Stimulated activated memory B cell treated with anti-CD40 and anti-IgM and Interleukin-4, amounts not matched to agents 10 μg/mL and 1 μg/mL and 100 μg/mL, for 72 hours (primary cell): ENCODE data around the gene GRIN1.

ENCODE experiments used
- ATAC-seq: fragments of 150-1000 bp; cut with Tn5 transposase; 2 replicates; pipeline ENCODE4 v1.10.0; 2021
- H3K27ac Mint-ChIP-seq: one replicate; pipeline ENCODE4 v1.8.0; 2022; ENCODE audit warnings: mild to moderate bottlenecking, mixed read lengths
- H3K27me3 Mint-ChIP-seq: one replicate; pipeline ENCODE4 v1.8.0; 2022; ENCODE audit warnings: mixed read lengths
- H3K36me3 Mint-ChIP-seq: one replicate; pipeline ENCODE4 v1.8.0; 2022; ENCODE audit warnings: mixed read lengths
- H3K4me1 Mint-ChIP-seq: one replicate; pipeline ENCODE4 v1.8.0; 2022; ENCODE audit warnings: mixed read lengths
- H3K4me3 Mint-ChIP-seq: one replicate; pipeline ENCODE4 v1.8.0; 2022; ENCODE audit warnings: mild to moderate bottlenecking, moderate library complexity, mixed read lengths
- H3K9me3 Mint-ChIP-seq: one replicate; pipeline ENCODE4 v1.8.0; 2022; ENCODE audit warnings: mixed read lengths

Gene GRIN1

DNA sequence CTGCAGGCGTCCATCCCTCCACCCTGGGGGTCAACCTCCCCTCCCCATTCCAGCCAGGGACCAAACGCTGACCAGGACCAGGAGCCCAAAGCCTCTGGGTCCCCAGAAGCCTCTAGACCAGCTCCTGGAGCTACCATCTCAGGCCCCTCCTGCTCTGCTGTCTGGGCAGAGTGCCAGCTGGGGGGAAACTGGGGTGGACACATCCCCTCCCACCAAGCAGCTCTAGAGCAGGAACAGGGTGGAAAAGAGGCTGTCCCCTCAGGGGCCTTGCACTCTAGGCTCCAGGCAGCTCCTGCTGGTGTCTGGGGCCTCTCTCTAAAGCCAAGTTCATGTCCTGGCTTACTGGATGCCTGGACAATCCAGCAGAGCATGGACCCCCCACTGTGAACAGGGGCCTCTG is 53.9 kb downstream of the GRIN1 start:
- Mint-ChIP-seq H3K27me3 (no peaks in the 10 kb centered on the region), H3K4me1 (peaks cover 29% of the 10 kb centered on the region), H3K27ac (no peak overlapping the region), H3K9me3 (no peaks in the 10 kb centered on the region), H3K4me3 (no peak overlapping the region), H3K36me3 (peaks cover 11% of the 10 kb centered on the region)
- ATAC-seq = no peak

DNA sequence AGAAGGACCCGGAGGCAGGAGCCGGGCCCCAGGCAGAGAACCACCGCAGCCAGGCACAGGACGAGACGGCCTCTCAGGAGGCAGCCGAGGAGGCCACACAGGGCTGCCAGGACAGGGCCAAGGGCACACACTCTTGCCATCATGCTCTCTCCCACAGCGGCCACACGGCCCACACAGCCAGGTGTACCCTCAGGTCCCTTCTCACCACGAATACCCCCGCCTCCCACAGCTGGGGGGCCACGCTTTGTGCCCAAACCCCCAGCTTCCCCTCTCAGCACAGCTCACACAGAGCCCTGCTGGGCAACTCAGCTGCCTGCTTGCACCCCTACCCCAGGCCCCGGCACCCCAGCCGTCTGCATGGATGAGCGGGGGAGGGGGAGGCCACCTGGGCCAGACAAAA is 54.8 kb downstream of the GRIN1 start:
- no peak for ATAC-seq
- no peak overlapping the region for H3K27ac Mint-ChIP-seq
- H3K4me3 Mint-ChIP-seq = no peak overlapping the region
- H3K4me1 Mint-ChIP-seq = peaks cover 30% of the 10 kb centered on the region
- H3K27me3 Mint-ChIP-seq = no peaks in the 10 kb centered on the region
- peaks cover 11% of the 10 kb centered on the region for H3K36me3 Mint-ChIP-seq
- H3K9me3 Mint-ChIP-seq = no peaks in the 10 kb centered on the region

GRCh38 chr9:137194388-137194787 is 55.4 kb downstream of the GRIN1 start:
- Mint-ChIP-seq H3K4me3 (no peak overlapping the region), H3K27me3 (no peaks in the 10 kb centered on the region), H3K4me1 (peaks cover 31% of the 10 kb centered on the region), H3K36me3 (peaks cover 11% of the 10 kb centered on the region), H3K27ac (no peak overlapping the region), H3K9me3 (no peaks in the 10 kb centered on the region)
- ATAC-seq = no peak

- Mint-ChIP-seq H3K27me3 (no peaks in the 10 kb centered on the region), H3K4me3 (no peak overlapping the region), H3K9me3 (no peaks in the 10 kb centered on the region), H3K36me3 (peaks cover 11% of the 10 kb centered on the region), H3K27ac (no peak overlapping the region), H3K4me1 (peaks cover 30% of the 10 kb centered on the region)
- ATAC-seq = no peak
Measured at GRCh38 chr9:137194909-137195308, 56.0 kb downstream of the GRIN1 start.

DNA sequence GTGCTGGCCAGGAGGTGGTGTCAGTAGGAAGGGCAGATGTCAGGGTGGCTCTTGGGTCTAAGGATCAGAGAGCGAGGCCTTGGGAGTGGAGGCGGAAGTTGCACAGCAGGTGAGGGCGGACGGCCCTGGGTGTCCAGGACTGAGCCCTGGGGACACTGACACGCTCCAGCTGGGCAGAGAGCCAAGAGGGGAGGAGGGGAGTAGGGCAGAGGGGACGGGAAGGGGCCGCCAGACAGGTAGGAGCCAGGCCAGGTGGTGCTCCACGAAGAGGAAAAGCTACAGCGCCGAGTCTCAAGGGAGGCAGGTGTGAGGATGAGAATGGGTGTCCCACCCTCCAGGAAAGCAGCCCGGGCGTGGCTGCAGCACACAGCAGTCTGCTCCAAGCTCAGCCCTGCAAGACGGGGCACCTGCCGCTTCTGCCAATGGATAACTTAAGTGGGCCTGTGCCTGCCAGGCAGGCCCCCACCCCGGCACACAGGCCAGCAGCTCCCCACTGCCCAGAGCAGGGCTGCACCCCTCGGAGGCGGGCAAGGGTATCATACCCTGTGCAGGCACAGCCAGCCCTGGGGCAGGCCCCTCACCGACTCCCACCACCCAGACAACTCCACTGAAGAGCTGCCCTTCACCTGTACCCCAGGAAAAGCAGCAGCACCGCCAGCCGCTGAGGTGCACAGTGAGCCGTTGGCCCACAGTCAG is 56.7 kb downstream of the GRIN1 start:
- Mint-ChIP-seq H3K27ac (no peak overlapping the region), H3K9me3 (no peaks in the 10 kb centered on the region), H3K4me1 (peaks cover 27% of the 10 kb centered on the region), H3K4me3 (no peak overlapping the region), H3K27me3 (no peaks in the 10 kb centered on the region), H3K36me3 (peaks cover 9% of the 10 kb centered on the region)
- no peak for ATAC-seq

DNA sequence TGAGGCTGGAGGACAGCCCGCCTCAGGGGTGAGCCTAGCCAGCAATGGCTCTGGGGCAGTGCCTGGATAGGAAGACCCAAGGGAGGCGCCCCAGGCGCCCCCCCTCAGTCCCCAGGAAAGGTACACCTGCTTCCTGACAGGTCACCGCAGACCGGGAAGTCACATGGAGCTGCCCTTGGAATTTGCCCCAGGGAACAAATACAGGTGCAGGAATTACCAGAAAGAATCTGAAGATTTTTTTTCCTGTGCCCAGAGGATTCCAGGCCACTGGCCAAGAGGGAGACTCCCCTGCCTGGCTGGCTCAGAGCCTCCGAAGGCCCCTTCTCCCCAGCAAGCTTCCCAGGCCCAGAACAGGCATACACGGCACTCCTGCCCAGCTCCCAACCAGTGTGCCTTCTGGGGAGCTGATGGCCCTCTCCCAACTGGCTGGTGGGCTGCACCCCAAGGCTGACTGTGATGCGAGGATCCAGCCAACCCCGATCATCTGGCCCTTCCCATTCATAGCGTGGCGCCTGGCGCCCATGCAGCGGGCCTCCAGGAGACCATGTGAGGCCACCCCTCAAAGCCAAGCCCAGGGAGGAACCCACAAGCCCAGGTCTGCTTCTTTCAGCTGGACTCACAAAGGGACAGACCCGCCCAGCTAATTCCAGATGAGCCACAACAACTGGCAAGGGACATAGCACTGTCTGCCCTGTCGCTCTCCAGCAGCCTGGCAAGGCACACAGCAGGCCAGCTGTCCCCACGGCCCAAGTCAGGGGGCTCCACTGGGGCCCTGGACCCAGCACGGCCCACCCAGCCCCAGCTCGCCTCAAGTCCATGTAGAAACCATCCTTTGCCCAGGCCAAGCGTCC is 59.3 kb downstream of the GRIN1 start:
- H3K4me1 Mint-ChIP-seq = peaks cover 40% of the 10 kb centered on the region
- no peaks in the 10 kb centered on the region for H3K36me3 Mint-ChIP-seq
- no peak for ATAC-seq
- H3K27me3 Mint-ChIP-seq = no peaks in the 10 kb centered on the region
- peak overlapping the region; percentile 81 for H3K4me3 Mint-ChIP-seq
- H3K9me3 Mint-ChIP-seq = no peaks in the 10 kb centered on the region
- no peak overlapping the region for H3K27ac Mint-ChIP-seq

GRCh38 chr9:137198902-137199283 is 59.9 kb downstream of the GRIN1 start:
- H3K4me1 Mint-ChIP-seq = peaks cover 40% of the 10 kb centered on the region
- peak overlapping the region; percentile 81 for H3K4me3 Mint-ChIP-seq
- no peak overlapping the region for H3K27ac Mint-ChIP-seq
- H3K27me3 Mint-ChIP-seq = no peaks in the 10 kb centered on the region
- no peaks in the 10 kb centered on the region for H3K9me3 Mint-ChIP-seq
- H3K36me3 Mint-ChIP-seq = no peaks in the 10 kb centered on the region
- ATAC-seq = no peak

GRCh38 chr9:137199411-137200121 is 60.6 kb downstream of the GRIN1 start:
- no peaks in the 10 kb centered on the region for H3K36me3 Mint-ChIP-seq
- H3K9me3 Mint-ChIP-seq = no peaks in the 10 kb centered on the region
- peak overlapping the region; percentile 64 for H3K27ac Mint-ChIP-seq
- H3K4me3 Mint-ChIP-seq = peak overlapping the region; percentile 81
- H3K27me3 Mint-ChIP-seq = no peaks in the 10 kb centered on the region
- no peak for ATAC-seq
- H3K4me1 Mint-ChIP-seq = peaks cover 46% of the 10 kb centered on the region

- peaks cover 52% of the 10 kb centered on the region for H3K4me1 Mint-ChIP-seq
- no peaks in the 10 kb centered on the region for H3K27me3 Mint-ChIP-seq
- no peaks in the 10 kb centered on the region for H3K9me3 Mint-ChIP-seq
- H3K4me3 Mint-ChIP-seq = peak within 1 kb of the TSS; percentile 85
- ATAC-seq = peak; percentile 98
- H3K36me3 Mint-ChIP-seq = peaks cover 2% of the 10 kb centered on the region
- peak within 1 kb of the TSS; percentile 81 for H3K27ac Mint-ChIP-seq
Measured at GRCh38 chr9:137200311-137201204, 61.6 kb downstream of the GRIN1 start, which contains the start of gene TPRN. TSS of gene TPRN (minus strand) at chr9:137200741. CDS start at chr9:137200711, 30 bp downstream.

DNA sequence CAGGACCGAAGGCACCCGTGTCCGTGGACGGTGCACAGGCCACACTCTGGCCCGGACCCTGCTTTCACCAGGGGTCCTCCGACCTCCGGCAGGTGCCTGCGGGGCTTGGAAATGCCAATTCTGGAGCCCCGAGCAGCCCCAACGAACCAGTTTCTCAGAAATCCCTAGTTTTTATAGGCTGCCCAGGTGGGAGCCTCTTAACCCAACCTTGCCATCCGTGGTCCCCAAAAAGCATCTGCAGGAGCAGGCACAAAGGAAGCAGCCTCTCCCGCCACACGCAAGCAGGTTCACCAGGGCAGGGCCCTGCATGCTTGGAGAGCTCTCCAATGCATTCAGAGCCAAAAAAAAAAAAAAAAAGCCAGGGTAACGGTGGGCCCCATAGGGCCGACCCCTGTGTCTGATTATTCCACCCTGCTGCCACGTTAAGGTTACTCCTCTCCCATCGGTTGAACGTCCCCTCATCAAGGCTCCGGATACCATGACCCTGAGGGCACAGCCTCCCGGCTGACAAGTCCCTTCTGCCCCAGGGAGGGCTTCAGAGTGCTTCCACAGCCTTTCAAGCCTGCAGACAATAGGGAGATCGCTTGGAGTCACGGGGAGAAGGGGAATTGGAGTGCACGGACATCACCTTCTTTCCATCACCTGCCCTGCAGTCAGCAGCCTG is 62.4 kb downstream of the GRIN1 start:
- Mint-ChIP-seq H3K36me3 (peaks cover 5% of the 10 kb centered on the region), H3K27ac (peak overlapping the region; percentile 81), H3K4me3 (peak overlapping the region; percentile 85), H3K4me1 (peaks cover 60% of the 10 kb centered on the region), H3K9me3 (no peaks in the 10 kb centered on the region), H3K27me3 (no peaks in the 10 kb centered on the region)
- ATAC-seq = no peak

DNA sequence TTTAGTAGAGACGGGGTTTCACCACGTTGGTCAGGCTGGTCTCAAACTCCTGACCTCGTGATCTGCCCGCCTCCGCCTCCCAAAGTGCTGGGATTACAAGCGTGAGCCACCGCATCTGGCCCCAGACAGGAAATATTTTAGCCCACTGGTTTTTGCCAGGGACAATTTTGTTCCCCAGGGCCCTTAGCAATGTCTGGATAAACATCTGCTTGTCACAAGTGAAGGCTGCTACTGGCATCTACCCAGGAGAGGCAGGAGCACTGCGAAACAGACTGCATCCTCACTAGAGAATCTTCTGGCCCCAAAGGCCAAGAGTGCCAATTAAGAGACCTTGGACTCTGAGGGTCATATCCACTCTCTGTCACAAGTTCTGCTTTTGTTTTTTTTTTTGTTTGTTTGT is 64.0 kb downstream of the GRIN1 start:
- H3K4me3 Mint-ChIP-seq = peak overlapping the region; percentile 31

DNA sequence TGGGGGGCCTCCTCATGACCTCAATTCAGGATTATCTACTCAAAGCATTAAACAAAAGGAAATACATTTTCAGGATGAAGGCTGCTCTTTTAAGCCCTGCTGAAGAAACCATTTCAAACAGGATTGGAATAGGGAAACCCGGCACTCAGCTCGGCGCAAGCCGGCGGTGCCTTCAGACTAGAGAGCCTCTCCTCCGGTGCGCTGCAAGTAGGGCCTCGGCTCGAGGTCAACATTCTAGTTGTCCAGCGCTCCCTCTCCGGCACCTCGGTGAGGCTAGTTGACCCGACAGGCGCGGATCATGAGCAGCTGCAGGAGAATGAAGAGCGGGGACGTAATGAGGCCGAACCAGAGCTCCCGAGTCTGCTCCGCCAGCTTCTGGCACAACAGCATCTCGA is 65.8 kb downstream of the GRIN1 start:
- Mint-ChIP-seq H3K27ac (peak overlapping the region; percentile 96), H3K36me3 (peaks cover 27% of the 10 kb centered on the region), H3K27me3 (no peaks in the 10 kb centered on the region), H3K4me3 (peak overlapping the region; percentile 85), H3K9me3 (no peaks in the 10 kb centered on the region), H3K4me1 (peaks cover 55% of the 10 kb centered on the region)
- no peak for ATAC-seq

More for the DNA sequence above, 64.0 kb downstream of the GRIN1 start:
- Mint-ChIP-seq H3K27me3 (no peaks in the 10 kb centered on the region), H3K4me1 (peaks cover 66% of the 10 kb centered on the region), H3K36me3 (peaks cover 20% of the 10 kb centered on the region), H3K27ac (no peak overlapping the region), H3K9me3 (no peaks in the 10 kb centered on the region)
- no peak for ATAC-seq

DNA sequence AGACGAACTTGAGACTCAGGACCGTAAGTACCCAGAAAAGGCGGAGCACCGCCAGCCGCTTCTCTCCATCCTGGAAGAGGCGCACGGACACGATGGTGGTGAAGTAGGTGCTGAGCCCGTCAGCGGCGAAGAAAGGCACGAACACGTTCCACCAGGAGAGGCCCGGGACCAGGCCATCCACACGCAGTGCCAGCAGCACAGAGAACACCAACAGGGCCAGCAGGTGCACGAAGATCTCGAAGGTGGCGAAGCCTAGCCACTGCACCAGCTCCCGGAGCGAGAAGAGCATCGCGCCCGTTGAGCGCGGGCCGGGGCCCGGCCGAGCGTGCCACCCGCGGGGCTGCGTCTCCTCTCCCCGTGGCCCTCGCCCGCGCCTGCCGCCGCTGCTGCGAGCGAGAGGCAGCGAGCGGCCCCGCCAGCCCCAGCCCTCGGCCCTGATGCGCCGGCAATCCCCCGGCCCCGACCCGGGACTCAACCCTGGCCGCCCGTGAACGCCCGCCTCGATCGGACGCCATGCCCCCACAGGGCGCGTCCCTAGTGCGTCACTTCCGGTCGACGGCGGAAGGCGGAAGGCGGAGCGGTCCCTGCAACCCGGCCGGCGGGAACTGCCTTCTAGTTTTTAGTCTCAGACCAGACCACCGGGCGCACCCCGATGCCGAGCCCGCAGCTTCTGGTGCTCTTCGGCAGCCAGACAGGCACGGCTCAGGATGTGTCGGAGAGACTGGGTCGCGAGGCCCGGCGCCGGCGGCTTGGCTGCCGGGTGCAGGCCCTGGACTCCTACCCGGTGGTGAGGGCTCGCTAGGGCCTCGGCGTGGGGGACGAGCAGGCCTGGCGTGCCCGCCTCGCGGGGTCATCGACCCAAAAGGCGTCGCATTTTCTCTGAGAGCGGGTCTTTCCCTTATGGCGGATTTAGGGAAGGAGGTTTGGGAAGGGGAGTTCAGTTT is 66.4 kb downstream of the GRIN1 start, which contains the start of the genes NDOR1 and TMEM203:
NDOR1 (plus strand) TSS at position 575 of the 944 bp plus-strand sequence; CDS start at position 653, 78 bp downstream.
TMEM203 (minus strand) TSS at position 523 of the 944 bp plus-strand sequence; CDS start at position 289, 234 bp downstream.
- peaks cover 27% of the 10 kb centered on the region for H3K36me3 Mint-ChIP-seq
- peak; percentile 71 for ATAC-seq
- peak within 1 kb of the TSS; percentile 96 for H3K27ac Mint-ChIP-seq
- H3K27me3 Mint-ChIP-seq = no peaks in the 10 kb centered on the region
- H3K4me3 Mint-ChIP-seq = peak within 1 kb of the TSS; percentile 85
- H3K4me1 Mint-ChIP-seq = peaks cover 54% of the 10 kb centered on the region
- no peaks in the 10 kb centered on the region for H3K9me3 Mint-ChIP-seq
